ENCODE data around the gene CAMK1D.
"Not testable (repeated sequence)": the region's sequence is repeated elsewhere in the genome, so short reads cannot be mapped to it uniquely, and the experiment has no call there.

CAMK1D gene

DNA sequence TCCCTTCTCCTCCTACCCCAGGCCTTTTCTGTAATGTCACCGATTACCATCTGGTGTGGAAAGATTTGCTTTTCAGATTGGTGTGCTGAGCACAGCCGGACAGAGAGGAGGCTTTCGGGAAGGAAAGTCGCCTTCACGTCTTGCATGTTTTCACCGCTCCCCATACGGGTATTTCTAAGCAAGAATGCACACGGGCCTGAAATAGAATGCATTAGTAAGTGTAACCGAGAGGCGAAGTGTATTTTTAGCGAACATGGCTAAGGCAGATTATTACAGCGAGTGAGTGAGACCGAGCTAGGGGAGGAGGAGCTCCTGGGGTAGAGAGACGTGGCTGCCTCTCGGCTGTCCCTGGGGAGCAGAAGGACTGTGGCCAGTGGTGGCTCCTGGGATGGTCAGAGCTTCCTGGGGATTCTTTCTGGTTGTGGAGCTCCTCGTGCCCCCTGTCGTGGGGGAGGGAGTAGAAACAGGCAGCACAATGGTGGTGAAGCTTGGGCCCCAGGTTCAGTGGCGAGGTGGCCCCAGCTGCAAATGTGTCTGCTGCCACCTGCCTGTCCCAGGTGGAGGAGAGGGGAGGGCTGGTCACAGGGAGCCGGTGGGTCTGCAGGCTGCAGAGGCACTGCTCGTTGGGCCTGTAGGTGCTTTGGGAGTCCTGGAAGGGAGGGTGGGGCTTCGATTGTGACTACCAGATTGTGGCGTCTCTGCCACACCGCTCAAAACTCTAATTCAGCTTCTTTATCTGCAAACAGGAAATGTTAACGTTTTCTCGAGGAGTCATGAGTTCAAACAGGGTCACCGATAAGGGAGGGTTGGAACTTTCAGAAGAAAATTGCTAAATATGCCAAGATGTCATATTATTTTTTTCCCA, 135.8 kb downstream of the CAMK1D start:
- DNase-seq: no peak
- no peaks in the 10 kb centered on the region for H3K9me3 ChIP-seq (ENCODE audit: control insufficient read depth, low read length)

GRCh38 chr10:12487366-12487765, 138.0 kb downstream of the CAMK1D start:
- DNase-seq: no peak
- H3K9me3 ChIP-seq (ENCODE audit: control insufficient read depth, low read length): no peaks in the 10 kb centered on the region

More for the DNA sequence above, 135.8 kb downstream of the CAMK1D start:
- Histone ChIP-seq H3K4me3 (ENCODE audit: insufficient read depth, low read depth, low read length, poor library complexity, severe bottlenecking) (no peak overlapping the region), H3K27me3 (replicated peaks; ENCODE audit: control insufficient read depth, insufficient read depth, low read length, poor library complexity, severe bottlenecking) (no peaks in the 10 kb centered on the region), H3K27ac (ENCODE audit: insufficient read depth, low read length, poor library complexity, severe bottlenecking) (no peak overlapping the region), H3K4me1 (ENCODE audit: control insufficient read depth, insufficient read depth, low read length, poor library complexity, severe bottlenecking) (peaks cover 8% of the 10 kb centered on the region), H3K36me3 (ENCODE audit: control insufficient read depth, insufficient read depth, low read length) (no peaks in the 10 kb centered on the region)

DNA sequence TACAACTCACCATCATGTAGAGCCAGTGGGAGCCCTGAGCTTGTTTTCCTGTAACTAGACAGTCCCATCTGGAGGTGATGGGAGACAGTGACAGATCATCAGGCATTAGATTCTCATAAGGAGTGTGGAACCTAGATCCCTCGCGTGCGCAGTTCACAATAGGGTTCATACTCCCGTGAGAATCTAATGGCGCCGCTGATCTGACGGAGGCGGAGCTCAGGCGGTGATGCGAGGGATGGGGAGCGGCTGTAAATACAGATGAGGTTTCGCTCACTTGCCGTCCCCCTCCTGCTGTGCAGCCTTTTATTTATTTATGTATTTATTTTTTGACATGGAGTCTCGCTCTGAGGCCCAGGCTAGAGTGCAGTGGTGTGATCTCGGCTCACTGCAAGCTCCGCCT, 139.3 kb downstream of the CAMK1D start:
- Histone ChIP-seq H3K27ac (ENCODE audit: insufficient read depth, low read length, poor library complexity, severe bottlenecking) (no peak overlapping the region), H3K4me3 (ENCODE audit: insufficient read depth, low read depth, low read length, poor library complexity, severe bottlenecking) (no peak overlapping the region), H3K4me1 (ENCODE audit: control insufficient read depth, insufficient read depth, low read length, poor library complexity, severe bottlenecking) (peaks cover 8% of the 10 kb centered on the region), H3K9me3 (ENCODE audit: control insufficient read depth, low read length) (no peaks in the 10 kb centered on the region), H3K36me3 (ENCODE audit: control insufficient read depth, insufficient read depth, low read length) (no peaks in the 10 kb centered on the region), H3K27me3 (replicated peaks; ENCODE audit: control insufficient read depth, insufficient read depth, low read length, poor library complexity, severe bottlenecking) (no peaks in the 10 kb centered on the region)
- DNase-seq: no peak

More at GRCh38 chr10:12487366-12487765, 138.0 kb downstream of the CAMK1D start:
- peaks cover 8% of the 10 kb centered on the region for H3K4me1 ChIP-seq (ENCODE audit: control insufficient read depth, insufficient read depth, low read length, poor library complexity, severe bottlenecking)
- H3K27me3 ChIP-seq (replicated peaks; ENCODE audit: control insufficient read depth, insufficient read depth, low read length, poor library complexity, severe bottlenecking): no peaks in the 10 kb centered on the region
- no peaks in the 10 kb centered on the region for H3K36me3 ChIP-seq (ENCODE audit: control insufficient read depth, insufficient read depth, low read length)
- H3K4me3 ChIP-seq (ENCODE audit: insufficient read depth, low read depth, low read length, poor library complexity, severe bottlenecking): no peak overlapping the region
- H3K27ac ChIP-seq (ENCODE audit: insufficient read depth, low read length, poor library complexity, severe bottlenecking): no peak overlapping the region

GRCh38 chr10:12489357-12489756, 140.0 kb downstream of the CAMK1D start:
- no peak overlapping the region for H3K4me3 ChIP-seq (ENCODE audit: insufficient read depth, low read depth, low read length, poor library complexity, severe bottlenecking)
- no peaks in the 10 kb centered on the region for H3K9me3 ChIP-seq (ENCODE audit: control insufficient read depth, low read length)
- peaks cover 8% of the 10 kb centered on the region for H3K4me1 ChIP-seq (ENCODE audit: control insufficient read depth, insufficient read depth, low read length, poor library complexity, severe bottlenecking)

GRCh38 chr10:12489806-12490205, 140.5 kb downstream of the CAMK1D start:
- H3K27me3 ChIP-seq (replicated peaks; ENCODE audit: control insufficient read depth, insufficient read depth, low read length, poor library complexity, severe bottlenecking): no peaks in the 10 kb centered on the region
- H3K4me3 ChIP-seq (ENCODE audit: insufficient read depth, low read depth, low read length, poor library complexity, severe bottlenecking): no peak overlapping the region
- H3K36me3 ChIP-seq (ENCODE audit: control insufficient read depth, insufficient read depth, low read length): no peaks in the 10 kb centered on the region
- H3K27ac ChIP-seq (ENCODE audit: insufficient read depth, low read length, poor library complexity, severe bottlenecking): no peak overlapping the region
- H3K9me3 ChIP-seq (ENCODE audit: control insufficient read depth, low read length): no peaks in the 10 kb centered on the region
- DNase-seq: no peak
- H3K4me1 ChIP-seq (ENCODE audit: control insufficient read depth, insufficient read depth, low read length, poor library complexity, severe bottlenecking): peaks cover 7% of the 10 kb centered on the region

More at GRCh38 chr10:12489357-12489756, 140.0 kb downstream of the CAMK1D start:
- DNase-seq: no peak
- no peak overlapping the region for H3K27ac ChIP-seq (ENCODE audit: insufficient read depth, low read length, poor library complexity, severe bottlenecking)
- no peaks in the 10 kb centered on the region for H3K27me3 ChIP-seq (replicated peaks; ENCODE audit: control insufficient read depth, insufficient read depth, low read length, poor library complexity, severe bottlenecking)
- H3K36me3 ChIP-seq (ENCODE audit: control insufficient read depth, insufficient read depth, low read length): no peaks in the 10 kb centered on the region

- H3K27ac ChIP-seq (ENCODE audit: insufficient read depth, low read length, poor library complexity, severe bottlenecking): no peak overlapping the region
- no peaks in the 10 kb centered on the region for H3K9me3 ChIP-seq (ENCODE audit: control insufficient read depth, low read length)
- no peak overlapping the region for H3K4me3 ChIP-seq (ENCODE audit: insufficient read depth, low read depth, low read length, poor library complexity, severe bottlenecking)
- no peak for DNase-seq
- no peaks in the 10 kb centered on the region for H3K27me3 ChIP-seq (replicated peaks; ENCODE audit: control insufficient read depth, insufficient read depth, low read length, poor library complexity, severe bottlenecking)
- H3K4me1 ChIP-seq (ENCODE audit: control insufficient read depth, insufficient read depth, low read length, poor library complexity, severe bottlenecking): no peaks in the 10 kb centered on the region
- H3K36me3 ChIP-seq (ENCODE audit: control insufficient read depth, insufficient read depth, low read length): no peaks in the 10 kb centered on the region
Observed at GRCh38 chr10:12490963-12491362, 141.6 kb downstream of the CAMK1D start.

DNA sequence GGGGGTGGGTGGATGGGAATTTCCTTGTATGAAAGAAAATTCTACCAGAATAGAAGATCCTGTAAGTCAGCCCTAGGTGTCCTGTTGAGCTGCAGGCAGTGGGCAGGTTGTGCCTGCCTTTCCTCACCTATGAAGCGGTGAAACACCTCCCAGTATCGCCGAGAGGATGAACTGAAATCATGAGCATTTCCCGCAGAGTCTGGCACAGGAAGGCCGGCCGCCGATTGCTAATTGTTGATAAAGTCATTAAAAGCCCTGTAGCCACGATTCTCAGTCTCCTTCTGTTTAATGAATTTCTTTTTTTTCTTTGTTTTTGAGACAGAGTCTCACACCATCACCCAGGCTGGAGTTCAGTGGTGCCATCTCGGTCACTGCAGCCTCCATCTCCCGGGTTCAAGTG, 142.1 kb downstream of the CAMK1D start:
- H3K27me3 ChIP-seq (replicated peaks; ENCODE audit: control insufficient read depth, insufficient read depth, low read length, poor library complexity, severe bottlenecking): no peaks in the 10 kb centered on the region
- no peak overlapping the region for H3K27ac ChIP-seq (ENCODE audit: insufficient read depth, low read length, poor library complexity, severe bottlenecking)
- no peaks in the 10 kb centered on the region for H3K4me1 ChIP-seq (ENCODE audit: control insufficient read depth, insufficient read depth, low read length, poor library complexity, severe bottlenecking)
- H3K4me3 ChIP-seq (ENCODE audit: insufficient read depth, low read depth, low read length, poor library complexity, severe bottlenecking): no peak overlapping the region
- no peaks in the 10 kb centered on the region for H3K36me3 ChIP-seq (ENCODE audit: control insufficient read depth, insufficient read depth, low read length)
- no peak for DNase-seq
- no peaks in the 10 kb centered on the region for H3K9me3 ChIP-seq (ENCODE audit: control insufficient read depth, low read length)

GRCh38 chr10:12492016-12492415, 142.7 kb downstream of the CAMK1D start:
- no peak for DNase-seq
- H3K9me3 ChIP-seq (ENCODE audit: control insufficient read depth, low read length): no peaks in the 10 kb centered on the region
- H3K27me3 ChIP-seq (replicated peaks; ENCODE audit: control insufficient read depth, insufficient read depth, low read length, poor library complexity, severe bottlenecking): no peaks in the 10 kb centered on the region
- no peaks in the 10 kb centered on the region for H3K4me1 ChIP-seq (ENCODE audit: control insufficient read depth, insufficient read depth, low read length, poor library complexity, severe bottlenecking)
- no peak overlapping the region for H3K27ac ChIP-seq (ENCODE audit: insufficient read depth, low read length, poor library complexity, severe bottlenecking)
- H3K36me3 ChIP-seq (ENCODE audit: control insufficient read depth, insufficient read depth, low read length): no peaks in the 10 kb centered on the region
- no peak overlapping the region for H3K4me3 ChIP-seq (ENCODE audit: insufficient read depth, low read depth, low read length, poor library complexity, severe bottlenecking)

DNA sequence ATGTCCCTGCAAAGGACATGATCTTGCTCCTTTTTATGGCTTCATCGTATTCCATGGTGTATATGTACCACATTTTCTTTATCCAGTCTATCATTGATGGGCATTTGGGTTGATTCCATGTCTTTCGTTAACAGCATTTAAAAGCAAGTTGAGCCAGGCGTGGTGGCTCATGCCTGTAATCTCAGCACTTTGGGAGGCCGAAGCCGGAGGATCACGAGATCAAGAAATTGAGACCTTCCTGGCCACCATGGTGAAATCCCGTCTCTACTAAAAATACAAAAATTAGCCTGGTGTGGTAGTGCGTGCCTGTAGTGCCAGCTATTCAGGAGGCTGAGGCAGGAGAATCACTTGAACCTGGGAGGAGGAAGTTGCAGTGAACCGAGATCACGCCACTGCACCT, 147.7 kb downstream of the CAMK1D start:
- DNase-seq; H3K27ac ChIP-seq (ENCODE audit: insufficient read depth, low read length, poor library complexity, severe bottlenecking); H3K36me3 ChIP-seq (ENCODE audit: control insufficient read depth, insufficient read depth, low read length); H3K9me3 ChIP-seq (ENCODE audit: control insufficient read depth, low read length); H3K4me3 ChIP-seq (ENCODE audit: insufficient read depth, low read depth, low read length, poor library complexity, severe bottlenecking); H3K27me3 ChIP-seq (replicated peaks; ENCODE audit: control insufficient read depth, insufficient read depth, low read length, poor library complexity, severe bottlenecking); H3K4me1 ChIP-seq (ENCODE audit: control insufficient read depth, insufficient read depth, low read length, poor library complexity, severe bottlenecking): not testable (repeated sequence)

DNA sequence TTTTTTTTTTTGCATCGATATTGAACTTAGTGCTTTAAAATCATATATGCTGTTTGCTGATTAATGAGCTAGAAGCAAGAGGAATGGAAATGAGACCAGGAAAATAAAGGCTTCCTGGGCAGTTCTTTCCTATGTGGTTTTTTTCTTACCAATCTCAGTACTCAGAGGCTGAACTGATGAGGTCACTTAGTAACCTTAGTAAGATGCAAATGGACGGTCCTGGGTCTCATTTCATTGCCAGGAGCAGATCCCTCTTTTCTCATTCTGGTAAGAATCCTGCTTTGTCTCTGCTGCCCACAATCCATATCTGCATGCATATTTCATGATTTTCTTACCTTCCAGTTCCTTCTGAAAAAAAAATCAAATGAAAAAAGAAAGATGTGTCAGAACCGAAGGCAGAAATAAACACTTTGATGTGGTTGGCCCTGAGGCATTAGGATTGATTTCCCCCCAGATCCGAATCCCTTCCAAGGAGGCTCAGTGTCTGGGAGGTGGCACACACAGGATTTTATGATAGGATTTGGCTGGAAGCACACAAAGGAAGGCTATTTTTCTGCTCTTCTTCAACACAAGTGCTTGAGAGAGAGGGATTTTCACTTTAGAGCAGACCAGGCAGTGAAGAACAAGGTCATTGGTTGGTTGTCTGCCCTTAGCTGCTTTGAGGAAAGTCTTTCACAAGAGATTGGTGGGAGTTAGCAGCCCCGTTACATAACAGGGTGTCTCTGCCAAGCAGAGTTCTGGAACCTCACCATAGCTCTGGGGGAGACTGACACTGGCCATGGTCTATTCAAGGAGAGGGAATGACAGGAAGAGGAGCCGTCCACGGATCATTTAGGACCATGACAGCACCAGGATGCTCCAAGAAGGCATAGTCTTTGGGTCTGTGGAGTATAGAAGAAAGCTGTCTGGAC, 150.0 kb downstream of the CAMK1D start:
- no peaks in the 10 kb centered on the region for H3K4me1 ChIP-seq (ENCODE audit: control insufficient read depth, insufficient read depth, low read length, poor library complexity, severe bottlenecking)
- no peak for DNase-seq
- no peaks in the 10 kb centered on the region for H3K27me3 ChIP-seq (replicated peaks; ENCODE audit: control insufficient read depth, insufficient read depth, low read length, poor library complexity, severe bottlenecking)
- H3K36me3 ChIP-seq (ENCODE audit: control insufficient read depth, insufficient read depth, low read length): no peaks in the 10 kb centered on the region
- no peak overlapping the region for H3K27ac ChIP-seq (ENCODE audit: insufficient read depth, low read length, poor library complexity, severe bottlenecking)
- no peak overlapping the region for H3K4me3 ChIP-seq (ENCODE audit: insufficient read depth, low read depth, low read length, poor library complexity, severe bottlenecking)
- H3K9me3 ChIP-seq (ENCODE audit: control insufficient read depth, low read length): no peaks in the 10 kb centered on the region

Measured in effector memory CD4-positive, alpha-beta T cell (primary cell).